Measurements from ENCODE around the gene TCF12. TPM values are rescaled to one million over a fixed set of nuclear protein-coding genes. Genes with fewer than 3 reads are reported as not detected.

Gene TCF12
- total RNA-seq, 1 donor from 2014 or later: 144 TPM

DNA sequence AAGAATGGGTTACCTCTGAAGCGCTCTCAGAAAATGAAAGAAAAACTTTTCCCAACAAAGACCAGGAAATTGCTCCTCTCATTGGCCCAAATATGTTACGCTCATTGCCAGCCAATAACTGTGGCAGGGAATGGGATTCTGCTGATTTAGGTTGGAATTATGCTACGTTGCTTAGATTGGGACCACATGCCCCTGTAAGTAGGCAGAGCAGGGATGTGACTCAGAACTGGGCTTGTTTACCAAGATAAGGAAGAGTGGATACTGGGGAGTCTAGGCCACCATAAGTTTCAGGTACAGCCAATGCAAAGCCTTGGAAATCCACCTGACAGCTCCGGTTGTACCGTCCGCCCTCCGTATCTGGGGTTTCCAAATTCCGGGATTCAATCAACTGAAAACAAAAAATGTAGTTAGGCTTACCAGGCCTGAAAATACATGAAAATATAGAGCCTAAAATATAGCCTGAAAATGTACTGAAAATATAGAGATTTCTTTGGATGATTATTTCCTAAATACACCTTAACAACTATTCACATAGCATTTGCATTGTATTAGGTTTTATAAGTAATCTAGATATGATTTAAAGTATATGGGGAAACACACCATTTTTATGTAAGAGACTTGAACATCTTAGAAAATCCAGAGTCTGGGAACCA, 1.5 kb upstream of the TCF12 start:
- peak overlapping the region; percentile 97 to 98 for H3K27ac ChIP-seq
- peak overlapping the region; percentile 87 to 97 for H3K4me3 ChIP-seq
- intact Hi-C loops (cut with DNase I): loop anchor here (5.0 to 10.0 kb wide), 6 partner anchors 85 to 778 kb away; partner anchors contain the start of gene RFX7
- peaks cover 0 to 33% of the 10 kb centered on the region in 2 donors for H3K4me1 ChIP-seq
- H3K27me3 ChIP-seq: no peaks in the 10 kb centered on the region
- no peaks in the 10 kb centered on the region for H3K9me3 ChIP-seq
- no peak for DNase-seq (ENCODE audit: low spot score in 2 of 2)
- no peaks in the 10 kb centered on the region for H3K36me3 ChIP-seq
- TF ChIP-seq, protein P1, sequence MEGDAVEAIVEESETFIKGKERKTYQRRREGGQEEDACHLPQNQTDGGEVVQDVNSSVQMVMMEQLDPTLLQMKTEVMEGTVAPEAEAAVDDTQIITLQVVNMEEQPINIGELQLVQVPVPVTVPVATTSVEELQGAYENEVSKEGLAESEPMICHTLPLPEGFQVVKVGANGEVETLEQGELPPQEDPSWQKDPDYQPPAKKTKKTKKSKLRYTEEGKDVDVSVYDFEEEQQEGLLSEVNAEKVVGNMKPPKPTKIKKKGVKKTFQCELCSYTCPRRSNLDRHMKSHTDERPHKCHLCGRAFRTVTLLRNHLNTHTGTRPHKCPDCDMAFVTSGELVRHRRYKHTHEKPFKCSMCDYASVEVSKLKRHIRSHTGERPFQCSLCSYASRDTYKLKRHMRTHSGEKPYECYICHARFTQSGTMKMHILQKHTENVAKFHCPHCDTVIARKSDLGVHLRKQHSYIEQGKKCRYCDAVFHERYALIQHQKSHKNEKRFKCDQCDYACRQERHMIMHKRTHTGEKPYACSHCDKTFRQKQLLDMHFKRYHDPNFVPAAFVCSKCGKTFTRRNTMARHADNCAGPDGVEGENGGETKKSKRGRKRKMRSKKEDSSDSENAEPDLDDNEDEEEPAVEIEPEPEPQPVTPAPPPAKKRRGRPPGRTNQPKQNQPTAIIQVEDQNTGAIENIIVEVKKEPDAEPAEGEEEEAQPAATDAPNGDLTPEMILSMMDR (IDR thresholded peaks at IDR 0.05): no peak

DNA sequence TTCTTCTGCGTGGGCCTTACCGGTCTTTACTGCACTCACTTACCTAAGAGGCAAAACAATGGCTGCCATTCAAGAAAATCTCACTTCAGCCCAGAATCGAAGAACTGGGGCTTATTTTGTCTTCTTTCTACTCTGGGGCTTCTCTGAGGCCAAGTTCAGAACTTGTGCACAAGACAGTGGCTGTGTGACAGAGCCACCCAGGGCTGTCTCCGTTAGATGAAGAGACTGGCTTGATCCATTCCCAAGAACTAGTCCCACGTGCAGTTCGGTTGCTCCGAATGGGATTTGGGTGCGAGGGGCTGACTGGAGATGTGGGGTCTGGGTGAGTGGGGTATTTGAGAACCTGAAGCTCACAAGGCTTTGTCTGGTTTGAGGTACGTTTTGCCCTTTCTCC, 795 bp upstream of the TCF12 start:
- Histone ChIP-seq H3K4me3 (peak overlapping the region; percentile 87 to 97), H3K9me3 (no peaks in the 10 kb centered on the region), H3K27me3 (no peaks in the 10 kb centered on the region), H3K27ac (peak overlapping the region; percentile 97 to 98), H3K4me1 (peaks cover 0 to 33% of the 10 kb centered on the region in 2 donors), H3K36me3 (no peaks in the 10 kb centered on the region)
- no peak for DNase-seq (ENCODE audit: low spot score in 2 of 2)
- intact Hi-C loops (cut with DNase I): loop anchor here (1.0 to 10.0 kb wide), 8 partner anchors 30 to 777 kb away; partner anchors contain the start of genes RFX7 and ZNF280D
- TF ChIP-seq, protein P1 (IDR thresholded peaks at IDR 0.05): no peak

DNA sequence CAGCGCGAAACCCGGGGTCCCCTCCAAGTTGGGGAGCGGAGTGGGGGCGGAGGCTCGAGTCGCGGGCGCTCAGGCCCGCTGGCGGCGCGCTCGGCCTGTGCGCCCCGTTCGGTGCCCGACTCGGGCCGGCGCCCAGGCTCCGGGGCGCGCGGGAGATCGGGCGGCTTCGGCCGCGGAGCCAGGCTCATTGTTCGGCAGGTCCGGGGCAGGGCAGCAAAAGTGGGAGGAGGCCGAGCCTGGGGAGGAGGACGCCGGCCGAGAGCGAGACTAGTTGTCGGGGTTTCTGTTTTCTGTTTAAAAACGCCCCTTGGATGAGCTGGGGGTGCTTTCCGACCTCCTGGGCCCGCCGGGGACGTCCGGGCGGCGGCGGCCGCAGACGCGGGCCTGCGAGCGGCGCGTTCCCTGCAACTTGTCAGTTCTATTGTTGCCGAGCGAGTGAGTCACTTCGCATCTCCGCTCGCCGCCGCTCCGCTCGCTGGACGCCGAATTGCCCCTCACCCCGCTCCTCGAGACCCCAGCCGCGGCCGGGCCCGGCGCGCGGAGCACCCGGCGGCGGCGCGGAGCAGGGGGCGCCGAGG, 676 bp downstream of the TCF12 start:
- Histone ChIP-seq H3K4me1 (peaks cover 2 to 28% of the 10 kb centered on the region in 2 donors), H3K9me3 (no peaks in the 10 kb centered on the region), H3K27me3 (no peaks in the 10 kb centered on the region), H3K4me3 (peak overlapping the region; percentile 87 to 97), H3K36me3 (no peaks in the 10 kb centered on the region), H3K27ac (peak overlapping the region; percentile 97 to 98)
- peak in 1 of 2 donors; percentile 74 for DNase-seq (ENCODE audit: low spot score in 2 of 2)
- TF ChIP-seq, protein P1 (IDR thresholded peaks at IDR 0.05): no peak
- intact Hi-C loops (cut with DNase I): loop anchor here (5.0 to 10.0 kb wide), 6 partner anchors 87 to 776 kb away; partner anchors contain the start of gene RFX7

DNA sequence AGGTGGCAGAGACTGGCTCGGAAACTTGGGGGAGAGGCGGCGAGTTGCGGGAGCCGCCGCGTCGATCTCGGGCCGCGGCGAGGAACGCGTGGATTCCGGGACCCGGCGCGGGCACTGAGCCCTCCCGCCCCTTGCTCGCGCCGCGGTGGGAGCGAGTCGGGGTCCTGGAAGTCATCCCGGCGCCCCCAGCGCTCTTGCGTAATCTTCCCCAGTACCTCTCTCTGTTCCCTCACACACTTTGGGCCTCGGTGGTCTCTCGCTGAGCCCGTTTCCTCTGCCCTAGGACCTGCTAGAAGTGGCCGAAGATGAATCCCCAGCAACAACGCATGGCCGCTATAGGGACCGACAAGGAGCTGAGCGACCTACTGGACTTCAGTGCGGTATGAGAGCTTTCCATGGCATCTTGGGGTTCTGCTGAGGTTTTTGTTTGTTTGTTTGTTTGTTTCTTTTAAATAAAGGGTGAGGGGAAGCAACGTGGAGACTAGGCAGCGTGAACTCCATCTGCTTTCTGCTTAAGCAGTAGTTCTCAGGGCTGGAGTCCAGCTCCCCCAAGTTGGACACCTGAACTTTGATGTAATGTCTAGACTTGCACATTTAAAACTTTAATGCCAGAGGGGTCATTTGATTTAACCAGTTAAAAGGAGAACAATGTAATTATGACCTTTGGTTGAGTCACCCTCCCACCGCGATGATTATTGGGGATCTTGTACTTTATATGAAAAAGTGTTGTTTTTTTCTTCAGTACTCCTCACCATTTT, 1.3 kb downstream of the TCF12 start:
- Histone ChIP-seq H3K9me3 (no peaks in the 10 kb centered on the region), H3K36me3 (no peaks in the 10 kb centered on the region), H3K4me1 (peaks cover 3 to 29% of the 10 kb centered on the region in 2 donors), H3K27me3 (no peaks in the 10 kb centered on the region), H3K27ac (peak overlapping the region; percentile 97 to 98), H3K4me3 (peak overlapping the region; percentile 87 to 97)
- intact Hi-C loops (cut with DNase I): loop anchor here (5.0 to 10.0 kb wide), 6 partner anchors 87 to 775 kb away; partner anchors contain the start of gene RFX7
- TF ChIP-seq, protein P1 (IDR thresholded peaks at IDR 0.05): no peak
- DNase-seq (ENCODE audit: low spot score in 2 of 2): peak in 1 of 2 donors; percentile 66

DNA sequence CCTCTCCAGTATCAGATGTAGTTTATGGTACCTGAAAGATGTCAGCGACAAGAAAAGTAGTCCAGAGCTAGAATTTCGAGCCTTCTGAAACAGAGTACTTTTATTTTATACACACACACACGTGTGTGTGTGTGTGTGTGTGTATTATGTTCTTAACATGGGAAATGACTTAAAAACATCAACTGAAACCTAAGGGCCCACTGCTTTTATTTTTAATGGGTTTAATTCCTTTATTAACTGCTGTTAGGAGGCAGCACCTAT, 1.9 kb downstream of the TCF12 start:
- DNase-seq (ENCODE audit: low spot score in 2 of 2): no peak
- H3K27me3 ChIP-seq: no peaks in the 10 kb centered on the region
- no peaks in the 10 kb centered on the region for H3K9me3 ChIP-seq
- intact Hi-C loops (cut with DNase I): no loop called here
- H3K4me1 ChIP-seq: peaks cover 3 to 29% of the 10 kb centered on the region in 2 donors
- H3K27ac ChIP-seq: no peak overlapping the region
- peaks cover 0 to 4% of the 10 kb centered on the region in 2 donors for H3K36me3 ChIP-seq
- TF ChIP-seq, protein P1 (IDR thresholded peaks at IDR 0.05): no peak
- peak overlapping the region; percentile 87 to 97 for H3K4me3 ChIP-seq
